GM12878 (cell line): Measurements from ENCODE around the gene TM9SF2. TPM values are rescaled to one million over a fixed set of nuclear protein-coding genes. Genes with fewer than 3 reads are reported as not detected.

Source experiments
- ATAC-seq: fragments of 200-7000 bp; cut with Tn5 transposase; 3 replicates; pipeline ENCODE4 v1.9.1; 2020; ENCODE audit warnings: mild to moderate bottlenecking, moderate library complexity
- BruUV-seq: library from RNA; stranded (reverse); fragments of 400-500 nt; replicated peaks from 2 replicates; lab custom pipeline; 2021; lab: Mats Ljungman, UMichigan
- CTCF ChIA-PET: fragments of 300-600 bp; sonication (Branson Sonifier 250); formaldehyde crosslinking; extraction: SDS; loops from one replicate; lab custom pipeline; 2021; ENCODE audit warnings: inconsistent platforms; lab: Yijun Ruan, JAX
- POLR2A ChIA-PET: fragments of 350-600 bp; formaldehyde crosslinking; extraction: SDS; loops from one replicate; lab custom pipeline; 2021; ENCODE audit warnings: inconsistent platforms; lab: Charles Lee
- RAD21 ChIA-PET: fragments of 300-600 bp; sonication (Branson Sonifier 250); formaldehyde crosslinking; loops from one replicate; lab custom pipeline; 2023; ENCODE audit warnings: antibody characterized with exemption; ENCODE audit not compliant: unreplicated experiment; lab: Charles Lee
- SMC1A ChIA-PET: fragments of 300-600 bp; sonication (Branson Sonifier 250); formaldehyde crosslinking; loops from one replicate; lab custom pipeline; 2023; ENCODE audit not compliant: unreplicated experiment, uncharacterized antibody; lab: Charles Lee
- DNase-seq: peaks from one replicate; pipeline ENCODE4 v3.0.0-alpha.2; 2011; ENCODE audit warnings: low read depth, low spot score
- FAIRE-seq: peaks from 3 replicates; lab custom pipeline; 2011; peaks lifted over from hg19 to GRCh38; lab: Jason Lieb, UNC
- H2AFZ ChIP-seq: 2 replicates; pipeline ENCODE4 v1.6.0; 2011; ENCODE audit warnings: low read depth, low read length, control low read depth; ENCODE audit not compliant: control insufficient read depth
- H3K27ac ChIP-seq: 2 replicates; pipeline ENCODE4 v1.5.1; 2011; ENCODE audit warnings: control low read depth; ENCODE audit not compliant: control insufficient read depth, insufficient read depth
- H3K27me3 ChIP-seq, 2 experiments: replicated peaks in 1 of 2; 2 replicates each; pipeline versions ENCODE4 v1.6.0 to v1.6.1; 2011; ENCODE audit warnings: low read length in 1 of 2; ENCODE audit not compliant: control insufficient read depth in 2 of 2, insufficient read depth in 2 of 2
- H3K36me3 ChIP-seq, 2 experiments: 2 replicates each; pipeline ENCODE4 v1.5.1; 2011; ENCODE audit warnings: low read length in 1 of 2; ENCODE audit not compliant: control insufficient read depth in 2 of 2, insufficient read depth in 2 of 2
- H3K4me1 ChIP-seq: 2 replicates; pipeline ENCODE4 v1.6.1; 2011; ENCODE audit warnings: mild to moderate bottlenecking, low read length, moderate library complexity, mixed read lengths; ENCODE audit not compliant: control insufficient read depth, insufficient read depth
- H3K4me2 ChIP-seq: 2 replicates; pipeline ENCODE4 v1.6.0; 2011; ENCODE audit warnings: control low read depth; ENCODE audit not compliant: control insufficient read depth, insufficient read depth
- H3K4me3 ChIP-seq: fragments of 200-600 bp; sonication (generic); 2 replicates; pipeline ENCODE4 v1.5.1; 2016
- H3K79me2 ChIP-seq: 2 replicates; pipeline ENCODE4 v1.6.0; 2011; ENCODE audit warnings: low read length; ENCODE audit not compliant: control insufficient read depth, insufficient read depth
- H3K9ac ChIP-seq: 2 replicates; pipeline ENCODE4 v1.8.0; 2011; ENCODE audit warnings: low read length, control low read depth, mixed read lengths; ENCODE audit not compliant: control insufficient read depth, insufficient read depth
- H3K9me3 ChIP-seq: replicated peaks from 3 replicates; pipeline ENCODE4 v1.5.1; 2011; ENCODE audit warnings: mild to moderate bottlenecking, low read length; ENCODE audit not compliant: control insufficient read depth, insufficient read depth
- H4K20me1 ChIP-seq: 2 replicates; pipeline ENCODE4 v1.6.0; 2011; ENCODE audit not compliant: control insufficient read depth, insufficient read depth
- CTCF ChIP-seq, 3 experiments: IDR thresholded peaks in 2 of 3; conservative IDR thresholded peaks in 1 of 3; 2 replicates each; pipeline ENCODE4 v1.5.1; 2011; ENCODE audit warnings: low read depth in 3 of 3, low read length in 3 of 3, mild to moderate bottlenecking in 3 of 3, control low read depth in 2 of 3, moderate library complexity in 2 of 3, inconsistent platforms in 1 of 3, mixed read lengths in 1 of 3; ENCODE audit not compliant: control insufficient read depth in 2 of 3, insufficient read depth in 1 of 3; ENCODE audit errors: extremely low read depth in 1 of 3
- FOS ChIP-seq: IDR thresholded peaks from 3 replicates; pipeline ENCODE4 v1.6.1; 2011; ENCODE audit warnings: borderline replicate concordance; ENCODE audit not compliant: insufficient read length; ENCODE audit errors: extremely low read depth
- KAT2A ChIP-seq: conservative IDR thresholded peaks from 2 replicates; pipeline ENCODE4 v1.6.1; 2011; ENCODE audit warnings: low read depth, low read length; ENCODE audit not compliant: control insufficient read depth
- RAD21 ChIP-seq: IDR thresholded peaks from 2 replicates; pipeline ENCODE4 v1.6.1; 2011; ENCODE audit warnings: mild to moderate bottlenecking, low read depth, low read length, moderate library complexity; ENCODE audit not compliant: insufficient read depth
- ZZZ3 ChIP-seq: IDR thresholded peaks from 2 replicates; pipeline ENCODE4 v1.6.1; 2011; ENCODE audit warnings: low read depth; ENCODE audit not compliant: control insufficient read depth, insufficient read length
- WGBS: methylation state at CpG from one replicate; pipeline ENCODE4 v1.1.6; 2016; ENCODE audit warnings: low lambda C conversion rate; ENCODE audit not compliant: insufficient replicate concordance, insufficient coverage; ENCODE audit errors: missing lambda C conversion rate; 5-methylcytosine and 5-hydroxymethylcytosine counted together
- in situ Hi-C: fragments of 300-500 bp; cut with MboI; formaldehyde crosslinking; loops from 9 replicates; pipeline ENCODE4 v1.14.3; 2018; ENCODE audit warnings: mixed read lengths
- intact Hi-C: fragments of 100-400 bp; cut with micrococcal nuclease; formaldehyde crosslinking; loops from one replicate; pipeline ENCODE4 v1.14.2; 2022; ENCODE audit not compliant: unreplicated experiment
- polyA plus RNA-seq, 11 experiments: library from polyadenylated mRNA; depleted of rRNA in 4 of 11; unstranded in 6 of 11; stranded (reverse) in 5 of 11; fragments of >200 nt; fragmentation: Nextera tagmentation in 4 of 11; fragmentation: Illumina TruSeq in 1 of 11; extraction: Ambion mirVana in 4 of 11; extraction: Trizol in 1 of 11; gene quantifications; 1 replicate in 1 of 11; 2 replicates in 10 of 11; pipeline versions ENCODE4 v1.2.1 to v1.2.3, GENCODE V29; 2011 to 2016; ENCODE audit warnings: inconsistent platforms in 2 of 11, missing spikeins in 2 of 11, low read depth in 1 of 11
- total RNA-seq, 4 experiments: library from RNA; depleted of rRNA in 3 of 4; stranded (reverse); fragments of >200 nt in 3 of 4; fragmentation: Illumina TruSeq in 1 of 4; extraction: Trizol in 1 of 4; gene quantifications; 2 replicates each; pipeline versions ENCODE4 v1.2.1 to v1.2.3, GENCODE V29; 2013 to 2021

The TM9SF2 gene
- total and polyA plus RNA-seq, 10 of the 15 experiments (the other 5 are each of a cell fraction or from before 2014, with no cell fraction given): 34.6 to 128 (median 79.2) TPM

GRCh38 chr13:99577934-99578917, 77.0 kb downstream of the TM9SF2 start:
- WGBS: 70% methylated on average over 10 of the region's 10 CpGs
- TF ChIP-seq CTCF (IDR thresholded peaks at IDR 0.05 in 2 of 3, conservative IDR thresholded peaks at IDR 0.05 in 1 of 3; ENCODE audit: control insufficient read depth in 2 of 3, extremely low read depth in 1 of 3, insufficient read depth in 1 of 3, low read depth in 3 of 3, low read length in 3 of 3): peak; percentile 17 to 30 (median 25); a peak in 3 of 6 replicates
- TF ChIP-seq ZZZ3: no peak
- no peak for TF ChIP-seq KAT2A
- TF ChIP-seq RAD21: peak; percentile 22; the same call in 1 of the 2 replicates
- no peak for TF ChIP-seq FOS

More at GRCh38 chr13:99577934-99578917, 77.0 kb downstream of the TM9SF2 start:
- CTCF ChIA-PET: interaction anchor here (0.6 to 1.1 kb wide), 5 partner anchors 13 to 322 kb away, joined by 3 to 4 read pairs (median 3); no protein-coding TSS in a partner anchor
- Histone ChIP-seq H3K4me1 (peaks cover 5% of the 10 kb centered on the region), H3K9me3 (no peaks in the 10 kb centered on the region), H2AFZ (no peak overlapping the region), H4K20me1 (no peaks in the 10 kb centered on the region), H3K9ac (no peak overlapping the region), H3K79me2 (no peaks in the 10 kb centered on the region), H3K27ac (no peak overlapping the region), H3K27me3 (no peaks in the 10 kb centered on the region), H3K4me3 (no peak overlapping the region), H3K4me2 (no peak overlapping the region), H3K36me3 (no peaks in the 10 kb centered on the region)
- SMC1A ChIA-PET: interaction anchor here (0.6 to 0.9 kb wide), 2 partner anchors 34 to 308 kb away, joined by 3 read pairs; no protein-coding TSS in a partner anchor
- DNase-seq: no peak
- no TSS peak for BruUV-seq
- intact Hi-C loops (no loop called here), in situ Hi-C loops (no loop called here)
- peak; percentile 61 for ATAC-seq
- no peak for FAIRE-seq
- RAD21 ChIA-PET: no interaction called here
- POLR2A ChIA-PET: interaction anchor here (0.5 kb wide), 1 partner anchor 8 kb away, joined by 6 read pairs; no protein-coding TSS in a partner anchor
